SK-MEL-5 (cell line): ENCODE measurements around the gene ITGA8. TPM values are rescaled to one million over a fixed set of nuclear protein-coding genes. Genes with fewer than 3 reads are reported as not detected.

Experiments used
- DNase-seq: peaks from one replicate; pipeline ENCODE4 v3.0.0-alpha.2; 2016; ENCODE audit warnings: low read depth, low spot score
- in situ Hi-C: cut with HindIII; loops from 2 replicates; pipeline ENCODE4 v1.10.0; 2016; ENCODE audit warnings: low sequenced_read_pairs, high pct_unique_total_duplicates, low pct_unique_long_range_greater_than_20kb
- total RNA-seq: library from RNA; depleted of rRNA; stranded (reverse); fragments of >200 nt; shearing (Covaris generic); gene quantifications from 2 replicates; pipeline ENCODE4 v1.2.3, GENCODE V29; 2014

Gene ITGA8
- total RNA-seq, 1 experiment from 2014 or later = not detected

DNA sequence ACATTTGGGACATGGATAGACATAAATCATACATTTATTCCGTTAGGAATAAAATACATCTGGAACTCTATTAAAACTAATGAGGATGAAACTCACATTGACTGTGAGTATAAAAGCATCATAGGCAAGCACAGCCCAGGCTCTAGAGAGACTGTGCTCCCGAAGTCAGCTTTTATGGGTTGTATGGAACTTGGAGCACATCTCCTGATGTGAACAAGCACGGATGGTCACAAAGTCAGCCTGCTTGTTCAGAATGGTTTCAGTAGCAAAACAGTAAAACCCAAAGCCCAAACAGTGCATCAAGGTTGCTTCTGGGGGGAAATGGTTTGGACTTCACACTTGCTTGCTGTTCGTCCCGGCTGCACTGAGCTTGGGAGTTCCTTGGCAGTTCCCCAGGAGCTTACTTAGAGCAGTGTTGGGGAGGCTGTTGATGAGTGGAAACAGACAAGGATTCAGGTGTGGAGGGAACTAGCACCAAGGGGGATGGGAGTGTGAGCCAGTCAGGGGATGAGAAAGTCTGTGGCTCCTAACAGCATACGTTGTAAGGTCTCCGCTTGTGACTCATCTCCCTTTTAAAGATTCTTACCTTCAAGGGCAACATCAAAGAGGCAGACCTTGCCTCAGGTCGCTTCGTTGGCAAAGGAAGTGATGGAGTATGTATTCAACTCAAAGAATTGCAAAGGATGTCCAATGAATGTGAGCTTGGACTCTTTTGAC lies 19.7 kb upstream of the ITGA8 start:
- no peak for DNase-seq
- in situ Hi-C loops = no loop called here

DNA sequence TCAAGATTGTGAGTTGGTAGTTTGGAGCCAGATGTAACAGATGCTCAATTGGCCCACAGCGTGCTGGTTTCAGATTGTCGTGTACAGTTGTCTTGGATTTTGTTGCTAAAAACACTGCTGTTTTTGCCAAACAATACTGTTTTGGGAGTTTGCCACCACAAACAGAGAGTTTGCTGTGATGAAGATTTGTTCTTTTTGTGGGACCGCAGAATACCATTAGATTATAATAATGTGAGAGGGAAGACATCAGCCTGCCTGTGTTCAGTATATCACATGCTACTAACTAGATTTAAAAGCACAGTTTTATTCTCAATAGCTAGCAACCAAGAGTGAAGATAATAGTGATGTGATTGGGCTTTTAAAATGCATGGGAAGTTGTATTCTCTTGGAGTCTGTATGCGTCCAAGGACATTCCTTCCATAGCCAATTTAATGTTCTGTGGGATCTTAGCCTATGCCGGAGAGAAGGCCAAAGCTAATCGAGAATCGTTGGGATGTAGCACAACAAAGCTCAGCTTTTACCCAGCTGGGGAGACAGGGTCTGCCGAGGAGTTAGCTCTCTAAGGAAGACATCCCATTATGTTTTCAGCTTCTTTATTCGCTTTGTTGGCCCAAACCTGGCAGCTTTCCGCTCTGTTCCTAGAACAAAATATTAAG lies 18.7 kb upstream of the ITGA8 start:
- in situ Hi-C loops = no loop called here
- DNase-seq = no peak

DNA sequence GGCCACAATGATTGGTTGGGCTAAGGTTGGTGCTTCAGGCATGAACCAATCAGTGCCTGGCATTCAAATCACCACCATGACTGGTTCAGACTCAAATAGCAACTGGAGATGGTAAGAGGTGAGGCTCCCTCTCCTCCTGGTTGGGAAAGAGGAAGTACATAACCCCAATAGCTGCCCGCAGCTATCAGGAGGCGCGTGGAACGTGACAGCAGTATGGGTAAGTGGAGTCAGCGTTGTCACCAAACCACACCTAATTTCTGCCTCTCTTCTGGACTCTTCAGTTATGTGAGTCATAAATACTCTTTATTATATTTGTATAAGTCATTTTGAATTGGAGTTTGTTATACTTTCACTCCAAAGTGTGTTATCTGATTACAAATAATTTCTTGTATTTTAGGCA lies 17.9 kb upstream of the ITGA8 start:
- no peak for DNase-seq
- in situ Hi-C loops = no loop called here

DNA sequence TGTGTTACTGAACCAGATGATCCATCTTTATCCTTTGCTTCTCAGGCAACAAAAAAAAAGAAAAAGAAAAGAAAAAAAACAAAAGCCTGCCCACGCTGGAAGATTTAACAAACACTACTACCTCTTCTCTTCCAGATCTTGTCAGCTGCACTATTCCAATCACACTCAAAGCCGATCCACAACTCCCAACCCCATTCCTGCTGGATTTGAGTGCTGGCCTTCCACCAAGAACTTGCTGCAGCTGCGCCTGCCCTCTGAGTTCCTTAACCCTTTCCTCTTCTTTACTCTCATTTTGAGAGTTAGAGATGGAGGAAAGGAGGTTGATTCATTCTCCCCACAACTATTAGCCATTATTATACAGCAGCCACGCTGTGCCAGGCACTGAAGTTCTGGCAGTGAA lies 16.0 kb upstream of the ITGA8 start:
- in situ Hi-C loops = no loop called here
- no peak for DNase-seq

DNA sequence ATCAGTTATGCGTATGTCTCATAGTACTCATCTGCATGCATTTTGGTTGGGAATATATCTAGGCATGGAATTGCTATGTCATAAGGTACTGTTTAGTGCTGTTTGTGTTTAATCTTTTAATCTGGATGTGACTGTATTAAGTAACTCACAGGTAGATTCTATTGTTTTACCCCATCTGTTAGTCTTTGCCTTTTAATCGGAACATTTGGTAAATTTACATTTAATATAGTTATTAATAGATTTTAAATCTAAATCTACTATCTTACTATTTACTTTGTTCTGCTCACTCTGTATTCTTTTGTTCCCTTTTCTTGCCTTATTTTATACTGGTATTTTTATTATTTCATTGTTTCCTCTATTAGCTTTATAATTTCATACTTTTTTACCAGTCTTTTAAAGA lies 10.6 kb upstream of the ITGA8 start:
- in situ Hi-C loops = no loop called here
- no peak for DNase-seq

DNA sequence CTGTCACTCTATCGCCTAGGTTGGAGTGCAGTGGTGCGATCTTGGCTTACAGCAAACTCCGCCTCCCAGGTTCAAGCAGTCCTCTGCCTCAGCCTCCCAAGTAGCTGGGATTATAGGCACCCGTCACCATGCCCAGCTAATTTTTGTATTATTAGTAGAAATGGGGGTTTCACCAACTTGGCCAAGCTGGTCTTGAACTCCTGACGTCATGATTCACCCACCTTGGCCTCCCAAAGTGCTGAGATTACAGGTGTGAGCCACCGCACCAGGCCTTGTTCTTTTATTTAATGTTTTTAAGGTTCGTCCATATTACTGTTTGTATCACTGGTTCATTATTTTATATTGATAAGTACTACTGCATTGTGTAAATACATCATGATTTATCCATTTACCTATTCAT lies 10.2 kb upstream of the ITGA8 start:
- in situ Hi-C loops = no loop called here
- DNase-seq = no peak

DNA sequence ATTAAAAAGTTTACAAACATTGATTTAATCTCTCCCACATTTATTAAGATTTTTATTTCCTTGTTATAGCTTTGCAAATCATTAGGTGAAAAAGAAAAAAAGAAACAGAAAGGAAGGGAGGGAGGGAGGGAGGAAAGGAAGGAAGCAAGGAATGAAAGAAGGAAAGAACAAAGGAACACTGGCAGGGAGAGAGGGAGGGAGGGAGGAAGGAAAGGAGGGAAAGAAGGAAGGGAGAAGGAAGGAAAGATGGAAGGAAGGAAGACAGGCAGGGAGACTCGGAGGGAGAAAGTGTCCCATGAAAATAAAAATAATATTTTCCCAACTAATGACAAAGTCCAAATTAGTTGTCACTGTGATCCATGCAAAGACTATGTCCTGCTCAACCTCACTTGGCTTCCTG lies 6.3 kb upstream of the ITGA8 start:
- no peak for DNase-seq
- in situ Hi-C loops = no loop called here

DNA sequence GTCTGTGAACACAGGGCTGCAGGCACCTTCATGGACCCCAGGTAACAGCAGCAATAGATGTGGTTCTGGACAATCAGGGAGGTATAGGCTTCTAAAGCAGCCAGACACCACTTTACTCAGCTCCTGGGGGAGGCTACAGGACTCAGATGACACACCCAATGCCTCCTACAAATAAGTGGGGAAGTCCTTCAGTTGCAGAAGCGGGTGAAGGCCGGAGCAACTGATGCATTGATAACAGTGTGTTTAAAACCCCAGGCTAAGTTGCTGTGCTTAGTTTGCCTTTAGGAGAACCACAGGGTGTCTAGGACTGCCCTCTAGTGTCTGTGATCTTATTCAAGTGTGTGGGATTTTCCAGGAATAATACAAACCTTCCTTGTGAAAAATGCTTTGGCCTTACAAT lies 5.9 kb upstream of the ITGA8 start:
- DNase-seq = peak; percentile 54
- in situ Hi-C loops = no loop called here

DNA sequence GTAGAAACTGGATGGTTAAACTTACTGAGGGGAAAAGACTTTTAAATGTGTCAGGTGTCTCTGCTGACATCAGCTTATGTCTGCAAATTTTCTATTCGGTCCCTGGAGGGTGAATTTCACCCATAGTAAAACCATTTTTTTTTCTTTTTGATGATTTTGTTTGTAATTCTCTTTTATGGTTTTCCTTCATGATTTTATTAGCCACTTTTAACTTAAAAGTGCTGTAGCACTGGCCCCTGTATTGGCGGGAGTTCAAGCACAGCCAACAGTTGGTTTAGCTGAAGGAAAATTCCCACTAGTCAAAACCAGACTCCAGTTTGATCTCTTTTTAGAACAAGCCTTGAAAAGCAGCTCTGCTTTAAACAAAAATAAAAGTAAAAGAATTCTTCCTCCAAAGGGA lies 5.0 kb upstream of the ITGA8 start:
- in situ Hi-C loops = no loop called here
- no peak for DNase-seq

DNA sequence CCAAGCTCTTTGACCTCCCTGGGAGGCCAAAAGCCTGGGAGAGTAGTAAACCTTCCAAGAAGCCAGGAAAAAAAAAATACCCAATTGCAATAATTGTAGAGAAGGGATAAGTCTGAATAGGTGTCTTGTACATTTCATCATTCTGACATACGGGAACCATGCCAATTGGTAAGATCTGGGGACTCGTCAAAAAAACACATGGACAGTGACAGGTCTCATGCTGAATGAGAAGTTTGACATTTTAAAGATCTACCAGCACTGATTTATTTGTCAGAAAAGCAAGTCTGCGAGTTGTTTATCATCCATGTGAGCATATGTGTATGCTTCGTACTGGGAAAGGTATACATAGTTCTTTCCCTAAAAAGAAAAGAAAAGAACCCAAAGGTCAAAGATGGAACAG lies 4.1 kb upstream of the ITGA8 start:
- in situ Hi-C loops = no loop called here
- DNase-seq = no peak

DNA sequence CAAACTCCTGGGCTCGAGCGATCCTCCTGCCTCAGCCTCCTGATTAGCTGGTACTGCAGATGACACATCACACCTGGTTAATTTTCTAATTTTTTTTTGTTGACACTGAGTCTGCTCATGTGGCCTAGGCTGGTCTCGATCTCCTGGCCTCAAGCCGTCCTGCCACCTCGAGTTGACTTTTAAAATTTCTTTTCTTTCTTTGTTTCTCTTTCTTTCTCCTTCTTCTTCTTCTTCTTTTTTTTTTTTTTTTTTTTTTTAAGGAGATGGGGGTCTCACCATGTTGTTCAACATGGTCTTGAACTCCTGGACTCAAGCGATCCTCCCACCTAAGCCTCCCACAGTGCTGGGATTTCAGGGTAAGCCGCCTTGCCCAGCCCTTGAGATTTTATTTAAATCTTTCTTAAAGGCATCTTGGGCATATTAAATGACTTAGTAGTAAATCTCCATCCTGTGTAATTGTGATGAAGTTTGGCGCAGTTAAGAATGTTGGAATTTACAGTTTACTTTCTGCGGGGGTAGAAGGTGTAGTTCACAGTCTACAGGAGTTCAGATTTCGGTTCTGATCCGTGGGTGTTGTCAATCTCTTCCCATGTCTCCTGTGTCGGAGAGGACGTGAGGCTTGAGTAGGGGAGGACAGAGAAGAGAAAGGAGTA lies 1.0 kb upstream of the ITGA8 start:
- in situ Hi-C loops = no loop called here
- no peak for DNase-seq

DNA sequence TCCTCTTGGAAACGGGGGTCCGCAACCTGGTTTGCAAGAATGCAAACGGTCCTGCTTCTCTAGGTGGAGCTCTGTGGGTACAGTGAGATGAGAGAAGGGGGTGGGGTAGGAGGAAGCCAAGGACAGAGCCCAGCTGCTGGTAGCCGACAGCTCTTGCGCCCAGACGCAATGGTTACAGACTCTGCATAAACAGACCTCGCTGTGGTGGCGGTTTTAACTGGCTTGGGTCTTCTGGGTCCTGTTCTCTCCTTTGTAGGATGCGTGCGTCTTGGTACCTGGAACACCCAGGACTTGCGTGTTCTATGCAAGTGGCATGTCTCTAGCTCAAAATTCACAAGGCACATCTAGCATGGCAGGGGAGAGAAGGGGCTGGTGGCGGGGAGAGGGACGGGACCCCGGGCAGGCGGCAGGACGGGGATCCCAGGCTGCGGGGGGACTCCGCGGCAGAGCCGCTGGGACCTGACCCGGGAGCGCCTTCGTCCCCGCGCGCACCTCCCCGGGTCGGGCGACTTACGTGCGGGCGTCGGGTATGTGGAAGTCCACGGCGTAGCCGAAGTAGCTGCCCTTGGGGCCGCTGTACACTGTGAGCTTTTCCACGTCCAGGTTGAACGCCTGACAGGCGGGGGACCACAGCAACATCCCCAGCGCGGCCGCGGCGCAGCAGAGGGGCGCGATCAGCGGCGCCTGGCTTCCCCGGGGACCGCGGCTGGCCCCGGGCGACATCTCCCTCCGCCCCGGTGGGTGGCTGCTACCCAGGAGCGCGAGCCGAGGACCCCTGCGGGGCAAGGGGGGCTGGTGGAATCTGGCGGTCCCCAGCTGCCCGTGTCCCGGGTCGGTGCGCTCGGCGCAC lies 448 bp downstream of the ITGA8 start:
- in situ Hi-C loops = no loop called here
- DNase-seq = no peak

DNA sequence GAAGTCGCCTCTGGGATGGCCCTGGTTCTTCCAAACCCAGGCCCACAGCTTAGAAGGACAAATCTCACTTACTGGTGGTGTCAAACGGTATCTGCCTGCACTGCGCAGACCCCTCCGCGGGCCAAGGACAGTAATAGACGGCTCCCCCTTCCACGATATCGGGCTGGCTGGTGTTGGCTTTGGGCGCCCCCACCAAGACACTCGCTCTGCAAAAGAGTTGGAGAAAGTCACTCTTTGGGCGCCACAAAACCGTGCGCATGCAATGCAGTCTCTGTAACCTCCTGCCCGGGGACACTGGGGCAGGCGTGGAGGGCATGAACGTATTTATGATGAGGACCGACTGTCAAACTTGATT lies 1.1 kb downstream of the ITGA8 start:
- in situ Hi-C loops = no loop called here
- DNase-seq = no peak

DNA sequence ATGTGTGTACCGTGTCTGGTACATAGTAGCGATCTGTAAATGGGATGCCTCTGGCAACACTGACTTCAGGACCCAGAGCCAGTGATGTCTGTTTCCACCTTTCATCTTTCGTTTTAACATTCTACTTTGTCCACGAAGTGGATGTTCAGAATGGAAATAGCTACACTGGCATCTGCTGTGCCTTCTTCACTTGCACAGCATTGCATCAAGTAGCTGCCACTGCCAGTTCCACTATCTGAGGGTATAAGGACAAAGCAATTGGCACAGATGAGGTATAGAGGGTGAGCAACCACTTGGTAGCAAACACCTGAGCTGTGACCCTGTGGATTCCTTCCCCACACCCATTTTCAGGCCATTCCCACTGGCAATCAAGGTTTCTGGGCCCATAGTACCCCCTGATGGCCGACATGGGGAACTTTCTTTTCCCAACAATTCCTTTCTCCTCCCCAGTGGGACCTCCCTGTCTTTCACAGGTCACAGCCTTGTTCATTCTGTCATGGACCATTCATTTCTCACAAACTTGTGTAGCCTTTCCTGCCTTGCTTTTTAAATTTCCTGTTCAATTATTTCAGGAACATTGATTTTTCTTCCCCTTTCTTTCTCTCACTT lies 4.0 kb downstream of the ITGA8 start:
- peak; percentile 48 for DNase-seq
- in situ Hi-C loops = no loop called here

DNA sequence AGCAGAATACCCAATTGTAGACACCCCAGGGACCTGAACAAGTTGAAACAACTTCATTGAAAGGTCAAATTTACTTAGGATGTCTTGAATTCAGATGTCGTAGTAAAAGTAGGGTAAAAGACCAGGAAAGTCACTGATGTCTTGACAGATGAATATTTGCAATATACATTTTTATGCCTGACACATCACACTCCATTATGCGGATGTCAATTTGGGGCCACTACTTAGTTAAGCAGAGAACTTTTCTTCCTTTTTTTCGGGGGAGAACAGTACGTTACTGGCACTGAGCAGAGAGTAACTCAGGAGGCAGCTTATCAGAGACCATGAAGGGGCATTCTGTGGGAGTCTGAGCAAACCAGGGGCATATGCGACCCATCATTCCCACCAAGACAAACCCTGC lies 4.9 kb downstream of the ITGA8 start:
- in situ Hi-C loops = no loop called here
- no peak for DNase-seq

DNA sequence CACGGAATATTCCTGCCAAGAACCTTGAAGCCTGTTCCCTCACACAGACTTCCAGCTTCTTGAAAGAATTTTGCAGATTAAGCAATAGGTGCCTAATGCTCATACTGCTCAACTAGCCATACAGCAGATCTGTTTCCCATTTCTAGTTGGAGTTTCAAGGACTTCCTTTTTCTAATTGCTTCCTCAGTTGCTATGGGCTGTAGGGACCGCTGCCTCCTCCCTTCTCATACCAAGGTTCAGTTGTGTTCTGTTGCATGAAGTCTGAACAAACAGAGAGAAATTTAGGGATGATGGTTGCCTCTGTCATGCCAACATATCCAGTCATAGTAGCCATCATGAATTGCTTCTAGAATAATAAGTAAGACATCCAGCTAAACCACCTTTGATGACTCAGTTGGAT lies 6.8 kb downstream of the ITGA8 start:
- in situ Hi-C loops = no loop called here
- no peak for DNase-seq

DNA sequence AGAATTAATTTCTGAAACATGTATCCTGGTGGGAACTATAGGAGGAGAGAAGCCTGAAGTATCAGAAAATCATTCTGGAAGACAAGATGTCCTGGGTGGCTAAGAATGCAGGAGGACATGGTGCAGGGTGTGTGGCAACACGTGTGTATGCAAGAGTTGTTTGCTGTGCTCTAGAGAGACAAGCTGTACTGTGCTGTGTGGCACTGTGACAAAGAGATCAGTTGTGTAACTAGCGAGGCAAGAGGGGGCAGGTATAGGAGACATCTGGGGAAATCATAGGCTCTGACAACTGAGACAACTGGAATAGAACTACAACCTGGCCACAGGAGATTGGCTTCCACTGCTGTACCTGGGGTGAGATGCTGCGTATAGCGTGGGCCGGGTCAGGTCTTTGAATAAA lies 9.3 kb downstream of the ITGA8 start:
- no peak for DNase-seq
- in situ Hi-C loops = no loop called here

DNA sequence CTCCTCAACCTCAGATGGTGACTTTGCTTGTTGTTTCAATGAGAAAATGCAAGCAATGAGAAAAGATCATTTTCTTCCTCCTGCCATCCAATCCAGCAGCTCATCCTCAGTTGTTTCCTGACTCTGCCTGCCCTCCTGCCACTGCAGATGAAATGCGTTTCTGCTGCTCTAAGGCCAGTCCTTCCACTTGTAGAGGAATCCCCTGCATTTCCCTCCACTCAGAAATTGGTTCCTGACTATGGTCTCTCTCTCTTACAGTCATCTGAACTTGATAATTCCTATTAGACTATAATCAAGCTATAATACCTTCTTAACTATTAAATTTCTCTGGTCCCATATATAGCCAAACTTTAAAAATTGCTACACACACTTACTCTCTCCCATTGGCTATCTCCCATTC lies 14.4 kb downstream of the ITGA8 start:
- in situ Hi-C loops = no loop called here
- no peak for DNase-seq
